Kidney (tissue), 14 donors: ENCODE measurements around the gene RUBCNL. TPM values are rescaled to one million over a fixed set of nuclear protein-coding genes. Genes with fewer than 3 reads are reported as not detected.

ENCODE experiments used
- DNase-seq, 5 donors: peaks; one replicate each; pipeline ENCODE4 v3.0.0-alpha.2; 2013 to 2020
- FAIRE-seq: peaks from 2 replicates; lab custom pipeline; 2012; peaks lifted over from hg19 to GRCh38; lab: Jason Lieb, UNC
- H3K27ac ChIP-seq, 2 donors: one replicate each; pipeline ENCODE4 v1.7.0; 2013; ENCODE audit warnings: low read depth in 2 of 2, low read length in 2 of 2, inconsistent platforms in 1 of 2
- H3K27me3 ChIP-seq: one replicate; pipeline ENCODE4 v1.7.1; 2013; ENCODE audit warnings: low read length, inconsistent platforms; ENCODE audit not compliant: control insufficient read depth, insufficient read depth
- H3K36me3 ChIP-seq, 3 donors: one replicate each; pipeline versions ENCODE4 v1.7.0 to v1.7.1; 2013; ENCODE audit warnings: low read length in 3 of 3, control low read depth in 1 of 3, inconsistent platforms in 1 of 3; ENCODE audit not compliant: insufficient read depth in 3 of 3, control insufficient read depth in 2 of 3
- H3K4me1 ChIP-seq, 3 donors: one replicate each; pipeline versions ENCODE4 v1.7.0 to v1.7.1; 2013; ENCODE audit warnings: low read length in 3 of 3, inconsistent platforms in 1 of 3, low read depth in 1 of 3; ENCODE audit not compliant: control insufficient read depth in 2 of 3, insufficient read depth in 2 of 3
- H3K4me3 ChIP-seq, 3 donors: one replicate each; pipeline versions ENCODE4 v1.7.0 to v1.8.1; 2013; ENCODE audit warnings: low read length in 3 of 3, control low read depth in 1 of 3, inconsistent platforms in 1 of 3
- H3K9ac ChIP-seq, 3 donors: one replicate each; pipeline versions ENCODE4 v1.7.0 to v1.7.1; 2013; ENCODE audit warnings: low read length in 3 of 3, control low read depth in 1 of 3, inconsistent platforms in 1 of 3
- H3K9me3 ChIP-seq, 3 donors: one replicate each; pipeline versions ENCODE4 v1.7.0 to v1.7.1; 2013; ENCODE audit warnings: low read length in 3 of 3, control low read depth in 1 of 3, inconsistent platforms in 1 of 3; ENCODE audit not compliant: control insufficient read depth in 2 of 3, insufficient read depth in 1 of 3
- intact Hi-C: fragments of 100-400 bp; cut with DNase I; formaldehyde crosslinking; loops from one replicate; pipeline ENCODE4 v1.11.1; 2022
- polyA plus RNA-seq: library from polyadenylated mRNA; stranded (reverse); fragments of 350-450 nt; fragmentation: Illumina TruSeq; extraction: RNeasy Lipid Tissue Mini Kit (QIAGEN cat#74804); gene quantifications from one replicate; pipeline ENCODE4 v1.2.3, GENCODE V29; 2014; ENCODE audit warnings: low read depth, low replicate concordance; ENCODE audit not compliant: insufficient read depth
- total RNA-seq: library from RNA; stranded (reverse); fragmentation: NEBNext Ultra II Directional; extraction: Animal tissue kit (Norgen Biotek cat#: 25700); gene quantifications from one replicate; pipeline ENCODE4 v1.2.1, GENCODE V29; 2021
- TF ChIP-seq, protein P1 (sequence below): IDR thresholded peaks from 3 replicates; pipeline ENCODE4 v1.5.1; 2012; ENCODE audit warnings: mild to moderate bottlenecking, moderate library complexity, borderline replicate concordance; ENCODE audit not compliant: insufficient read depth; ENCODE audit errors: extremely low read depth
- donor health status: control.
- donor health status: control.
- donor health status: control.
- donor health status: control.
- donor health status: control.
- donor health status: DM: yes; HTN: yes; CAD: no.
- donor health status: Normal renal cell carcinoma (clear cell type).

RUBCNL gene
- total and polyA plus RNA-seq, 2 donors from 2014 or later = 0.54 to 4.6 TPM

GRCh38 chr13:46329624-46330023 lies 57.4 kb downstream of the RUBCNL start:
- H3K27ac ChIP-seq = no peak overlapping the region
- H3K4me3 ChIP-seq = no peak overlapping the region
- H3K36me3 ChIP-seq = no peaks in the 10 kb centered on the region
- H3K9me3 ChIP-seq = no peaks in the 10 kb centered on the region
- FAIRE-seq = no peak
- H3K9ac ChIP-seq = no peak overlapping the region
- intact Hi-C loops = no loop called here
- no peaks in the 10 kb centered on the region for H3K4me1 ChIP-seq
- no peaks in the 10 kb centered on the region for H3K27me3 ChIP-seq
- no peak for DNase-seq
- TF ChIP-seq, protein P1, sequence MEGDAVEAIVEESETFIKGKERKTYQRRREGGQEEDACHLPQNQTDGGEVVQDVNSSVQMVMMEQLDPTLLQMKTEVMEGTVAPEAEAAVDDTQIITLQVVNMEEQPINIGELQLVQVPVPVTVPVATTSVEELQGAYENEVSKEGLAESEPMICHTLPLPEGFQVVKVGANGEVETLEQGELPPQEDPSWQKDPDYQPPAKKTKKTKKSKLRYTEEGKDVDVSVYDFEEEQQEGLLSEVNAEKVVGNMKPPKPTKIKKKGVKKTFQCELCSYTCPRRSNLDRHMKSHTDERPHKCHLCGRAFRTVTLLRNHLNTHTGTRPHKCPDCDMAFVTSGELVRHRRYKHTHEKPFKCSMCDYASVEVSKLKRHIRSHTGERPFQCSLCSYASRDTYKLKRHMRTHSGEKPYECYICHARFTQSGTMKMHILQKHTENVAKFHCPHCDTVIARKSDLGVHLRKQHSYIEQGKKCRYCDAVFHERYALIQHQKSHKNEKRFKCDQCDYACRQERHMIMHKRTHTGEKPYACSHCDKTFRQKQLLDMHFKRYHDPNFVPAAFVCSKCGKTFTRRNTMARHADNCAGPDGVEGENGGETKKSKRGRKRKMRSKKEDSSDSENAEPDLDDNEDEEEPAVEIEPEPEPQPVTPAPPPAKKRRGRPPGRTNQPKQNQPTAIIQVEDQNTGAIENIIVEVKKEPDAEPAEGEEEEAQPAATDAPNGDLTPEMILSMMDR = no peak

DNA sequence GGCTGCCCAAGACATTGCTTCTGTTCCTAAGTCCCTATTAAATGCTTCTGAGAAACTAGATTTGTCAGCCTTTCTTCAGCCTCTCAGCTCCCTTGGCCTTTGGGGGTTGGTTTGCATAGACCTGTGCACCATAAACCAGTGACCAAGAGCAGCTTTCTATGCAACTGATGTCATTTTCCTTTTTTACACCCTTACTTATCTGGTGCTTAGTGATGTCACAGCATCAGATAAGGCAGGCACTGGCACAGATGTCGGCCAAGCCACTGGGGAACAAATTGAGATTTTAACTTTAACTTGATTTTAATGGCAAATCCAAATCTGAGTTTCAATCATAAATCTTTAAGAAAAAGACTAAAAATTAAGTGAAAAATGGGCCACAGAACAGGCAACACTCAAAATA lies 59.8 kb downstream of the RUBCNL start:
- H3K36me3 ChIP-seq = no peaks in the 10 kb centered on the region
- no peaks in the 10 kb centered on the region for H3K27me3 ChIP-seq
- intact Hi-C loops = no loop called here
- H3K9me3 ChIP-seq = no peaks in the 10 kb centered on the region
- DNase-seq (no peak), FAIRE-seq (no peak)
- no peak overlapping the region for H3K9ac ChIP-seq
- no peak overlapping the region for H3K27ac ChIP-seq
- no peaks in the 10 kb centered on the region for H3K4me1 ChIP-seq
- TF ChIP-seq, protein P1 = no peak
- H3K4me3 ChIP-seq = no peak overlapping the region

DNA sequence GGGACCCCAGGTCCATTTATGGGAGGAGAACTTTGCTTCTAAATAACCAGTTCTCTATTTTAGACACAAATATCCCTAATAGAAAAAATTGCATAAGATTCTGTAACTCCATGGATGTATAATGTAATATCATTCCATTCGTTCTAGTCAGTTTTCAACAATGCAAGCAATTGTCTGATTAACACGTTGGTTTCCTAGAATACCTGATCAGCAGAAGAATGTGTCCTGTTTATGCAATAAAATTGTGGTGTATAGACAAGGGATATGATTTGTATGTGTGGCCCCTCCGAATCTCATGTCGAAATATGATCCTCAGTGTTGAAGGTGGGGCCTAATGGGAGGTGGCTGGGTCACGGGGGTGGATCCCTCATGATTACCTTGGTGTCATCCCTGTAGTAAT lies 62.1 kb downstream of the RUBCNL start:
- TF ChIP-seq, protein P1 = no peak
- Histone ChIP-seq H3K27me3 (no peaks in the 10 kb centered on the region), H3K9ac (no peak overlapping the region), H3K4me3 (no peak overlapping the region), H3K4me1 (peaks cover 0 to 2% (median 0%) of the 10 kb centered on the region in 3 donors), H3K36me3 (no peaks in the 10 kb centered on the region), H3K9me3 (no peaks in the 10 kb centered on the region), H3K27ac (no peak overlapping the region)
- intact Hi-C loops = no loop called here
- no peak for DNase-seq
- no peak for FAIRE-seq
